ENCODE results near the gene SON.

DNA sequence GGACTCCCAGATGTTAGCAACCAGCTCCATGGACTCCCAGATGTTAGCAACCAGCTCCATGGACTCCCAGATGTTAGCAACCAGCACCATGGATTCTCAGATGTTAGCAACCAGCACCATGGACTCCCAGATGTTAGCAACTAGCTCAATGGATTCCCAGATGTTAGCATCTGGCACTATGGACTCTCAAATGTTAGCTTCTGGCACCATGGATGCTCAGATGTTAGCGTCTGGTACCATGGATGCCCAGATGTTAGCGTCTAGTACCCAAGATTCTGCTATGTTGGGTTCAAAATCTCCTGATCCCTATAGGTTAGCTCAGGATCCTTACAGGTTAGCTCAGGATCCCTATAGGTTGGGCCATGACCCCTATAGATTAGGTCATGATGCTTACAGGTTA lies 8.8 kb downstream of the SON start:
- TF ChIP-seq YY1 (IDR thresholded peaks at IDR 0.05; ENCODE audit: insufficient read depth, insufficient read length) (no peak), SUZ12 (IDR thresholded peaks at IDR 0.05; ENCODE audit: extremely low read depth, insufficient read depth, insufficient read length) (no peak), ZNF274 (IDR thresholded peaks at IDR 0.05; ENCODE audit: low read depth, low read length) (no peak)
